Measurements from ENCODE around the gene GRIK4.
"Not testable (repeated sequence)": the region's sequence is repeated elsewhere in the genome, so short reads cannot be mapped to it uniquely, and the experiment has no call there.

The GRIK4 gene

DNA sequence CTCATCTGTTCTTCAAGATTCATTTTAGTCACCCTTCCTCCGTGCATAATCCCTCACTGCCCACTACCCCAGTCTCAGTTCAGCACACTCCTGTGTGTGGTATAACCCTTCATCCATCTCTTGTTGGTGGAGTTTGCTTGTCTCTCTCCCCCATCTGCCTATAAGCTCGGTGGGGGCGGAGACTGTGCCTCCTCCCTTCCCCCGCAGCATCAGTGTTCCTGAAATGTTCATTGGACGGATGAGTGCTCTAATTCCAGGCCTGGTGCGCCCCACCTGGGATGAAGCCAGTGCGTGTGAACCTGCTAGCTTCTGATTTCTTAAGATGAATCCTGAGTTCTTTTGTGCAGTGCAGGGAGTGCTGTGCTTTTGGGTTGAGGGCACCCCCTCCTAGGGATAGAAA is 100.0 kb downstream of the GRIK4 start:
- H3K9me3 Mint-ChIP-seq, result no peaks in the 10 kb centered on the region
- peaks cover 13 to 70% of the 10 kb centered on the region in 2 donors for H3K27me3 Mint-ChIP-seq
- no peak for DNase-seq
- ATAC-seq (replicated peaks), result no peak
- H3K27ac Mint-ChIP-seq, result no peak overlapping the region
- H3K4me1 Mint-ChIP-seq (ENCODE audit: low read depth in 2 of 2), result peaks cover 2 to 10% of the 10 kb centered on the region in 2 donors
- no peaks in the 10 kb centered on the region for H3K36me3 Mint-ChIP-seq (ENCODE audit: insufficient read depth)
- H3K4me3 Mint-ChIP-seq, result no peak overlapping the region

DNA sequence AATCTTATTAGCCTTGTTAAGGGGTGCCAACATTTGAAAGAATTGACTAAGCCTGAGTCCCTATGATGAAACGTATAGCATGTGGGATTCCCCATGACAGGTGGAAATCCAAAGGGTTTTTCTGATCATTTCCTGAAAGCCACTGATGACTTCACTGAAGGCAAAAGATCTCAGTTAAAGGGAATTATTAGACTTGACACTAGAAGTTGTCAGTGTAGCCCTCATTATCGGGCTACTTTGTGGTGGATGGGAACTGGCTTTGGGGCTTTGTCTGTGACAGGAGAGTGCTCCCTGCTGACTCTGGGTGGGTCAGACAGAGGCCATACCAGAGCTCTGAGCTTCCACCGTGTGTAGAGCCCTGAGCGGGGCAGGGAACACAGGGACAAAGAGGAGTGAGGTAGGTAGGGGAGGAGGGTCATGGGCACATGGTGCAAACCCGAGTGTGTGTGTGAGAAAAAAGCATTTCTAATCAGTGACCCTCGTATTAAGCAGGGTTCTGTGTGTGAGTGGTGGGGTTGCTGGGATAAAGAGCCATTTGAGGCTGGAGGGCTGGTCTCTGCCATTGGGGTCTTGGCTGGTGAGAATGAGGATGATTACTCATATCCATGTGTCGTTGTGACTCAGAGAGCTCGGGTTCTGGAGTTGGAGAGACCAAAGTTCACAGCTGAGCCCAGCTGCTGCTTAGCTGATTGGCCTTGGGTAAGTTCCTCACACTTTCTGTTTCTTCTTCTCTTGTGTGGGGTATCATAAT is 101.1 kb downstream of the GRIK4 start:
- H3K4me3 Mint-ChIP-seq, result peak overlapping the region in 1 of 2 donors; percentile 40
- peak overlapping the region in 1 of 2 donors; percentile 76 for H3K27ac Mint-ChIP-seq
- peaks cover 5 to 61% of the 10 kb centered on the region in 2 donors for H3K27me3 Mint-ChIP-seq
- no peaks in the 10 kb centered on the region for H3K36me3 Mint-ChIP-seq (ENCODE audit: insufficient read depth)
- H3K9me3 Mint-ChIP-seq, result peaks cover 2 to 3% of the 10 kb centered on the region in 2 donors
- no peak for DNase-seq
- ATAC-seq (replicated peaks), result no peak
- H3K4me1 Mint-ChIP-seq (ENCODE audit: low read depth in 2 of 2), result peaks cover 2 to 10% of the 10 kb centered on the region in 2 donors

DNA sequence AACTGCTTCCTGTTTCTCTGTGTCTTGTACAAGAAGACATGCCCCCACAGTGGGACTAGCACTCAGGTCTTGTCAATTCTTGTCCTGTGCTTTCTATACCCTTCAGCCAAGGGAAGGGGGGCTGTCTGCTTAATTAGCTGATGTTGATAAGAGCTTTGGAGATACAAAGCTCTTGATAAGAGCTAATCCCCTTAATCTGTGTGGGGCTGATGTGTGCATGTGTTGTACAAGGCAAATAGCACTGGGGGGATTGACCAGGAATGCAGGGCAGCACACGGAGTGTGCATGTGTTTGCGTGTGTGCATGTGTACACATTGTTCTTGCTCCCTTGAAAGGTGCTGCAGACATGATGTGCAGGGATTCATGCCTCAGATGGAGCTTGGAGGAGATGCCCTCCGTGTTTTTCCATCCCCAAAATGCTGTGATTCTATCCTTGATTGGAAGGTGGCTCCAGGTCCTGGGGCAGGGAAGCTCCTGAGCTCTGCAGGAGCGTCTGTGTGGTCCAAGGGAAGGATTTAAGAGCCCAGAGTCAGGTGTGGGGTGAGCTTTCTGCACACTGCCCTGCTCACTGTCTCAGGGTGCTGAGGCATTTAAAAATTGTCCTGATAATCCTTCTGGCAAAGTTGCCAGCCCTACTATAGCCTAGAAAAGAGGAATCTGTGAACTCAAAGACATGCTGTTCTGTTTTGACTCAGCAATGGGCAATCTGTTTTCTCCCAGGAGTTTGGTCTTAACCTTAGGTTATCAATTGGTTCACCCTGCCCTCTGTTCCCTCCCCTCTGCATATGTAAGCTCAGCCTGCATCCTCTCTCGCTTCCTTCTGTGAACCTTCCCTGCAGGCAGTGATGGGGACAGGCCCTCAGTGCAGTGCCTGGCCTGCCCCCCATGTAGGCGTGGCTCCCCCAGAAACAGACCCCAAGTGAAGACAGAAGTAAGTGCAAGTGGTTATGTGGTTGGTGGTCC is 102.0 kb downstream of the GRIK4 start:
- peaks cover 8 to 12% of the 10 kb centered on the region in 2 donors for H3K9me3 Mint-ChIP-seq
- ATAC-seq (replicated peaks), result no peak

DNA sequence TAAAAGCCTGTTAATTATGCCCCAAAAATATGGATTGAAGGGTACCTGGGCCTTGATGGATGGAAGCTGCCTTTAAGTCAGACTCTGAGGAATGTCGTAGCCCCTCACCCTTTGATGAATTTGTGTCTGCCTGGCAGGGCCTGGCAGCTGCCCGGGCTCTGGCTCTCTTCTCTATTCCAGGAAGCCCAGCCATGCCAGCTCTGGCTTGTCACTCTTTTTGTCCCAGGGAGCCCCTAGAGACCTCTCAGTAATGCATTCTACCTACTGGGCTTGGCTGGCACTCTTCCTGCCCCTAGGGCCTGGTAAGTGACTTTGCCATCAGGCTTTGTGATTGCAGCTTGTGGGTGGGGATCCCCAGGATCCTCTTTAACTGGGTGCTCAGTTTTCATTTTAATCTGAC is 103.8 kb downstream of the GRIK4 start:
- H3K4me1 Mint-ChIP-seq (ENCODE audit: low read depth in 2 of 2), result peaks cover 2 to 10% of the 10 kb centered on the region in 2 donors
- no peaks in the 10 kb centered on the region for H3K36me3 Mint-ChIP-seq (ENCODE audit: insufficient read depth)
- H3K27ac Mint-ChIP-seq, result no peak overlapping the region
- peaks cover 8 to 20% of the 10 kb centered on the region in 2 donors for H3K9me3 Mint-ChIP-seq
- H3K27me3 Mint-ChIP-seq, result peaks cover 0 to 52% of the 10 kb centered on the region in 2 donors
- no peak for DNase-seq
- ATAC-seq (replicated peaks), result no peak
- H3K4me3 Mint-ChIP-seq, result no peak overlapping the region

More for the DNA sequence above, 102.0 kb downstream of the GRIK4 start:
- Mint-ChIP-seq H3K4me3 (peak overlapping the region in 1 of 2 donors; percentile 40), H3K36me3 (ENCODE audit: insufficient read depth) (no peaks in the 10 kb centered on the region), H3K27me3 (peaks cover 0 to 61% of the 10 kb centered on the region in 2 donors), H3K4me1 (ENCODE audit: low read depth in 2 of 2) (peaks cover 2 to 10% of the 10 kb centered on the region in 2 donors), H3K27ac (peak overlapping the region in 1 of 2 donors; percentile 76)
- DNase-seq, result no peak

DNA sequence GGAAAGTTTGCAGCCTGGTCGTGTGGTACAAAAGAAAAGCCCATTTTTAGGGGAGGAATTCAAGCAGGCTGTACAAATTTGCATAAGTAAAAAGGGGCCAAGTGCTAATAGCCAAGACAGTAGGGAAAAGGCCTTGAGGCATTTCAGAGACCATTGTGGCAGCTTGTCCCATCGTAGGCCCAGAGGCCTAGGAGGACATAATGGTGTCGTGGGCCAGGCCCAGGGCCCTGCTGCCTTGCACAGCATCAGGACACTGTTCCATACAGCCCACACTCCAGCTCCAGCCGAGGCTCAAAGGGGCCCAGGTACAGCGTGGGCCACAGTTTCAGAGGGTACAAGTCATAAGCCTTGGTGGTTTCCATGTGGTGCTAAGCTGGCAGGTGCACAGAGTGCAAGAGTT is 106.9 kb downstream of the GRIK4 start:
- Mint-ChIP-seq H3K36me3 (ENCODE audit: insufficient read depth) (no peaks in the 10 kb centered on the region), H3K9me3 (peaks cover 8 to 20% of the 10 kb centered on the region in 2 donors), H3K4me1 (ENCODE audit: low read depth in 2 of 2) (peaks cover 0 to under 1% of the 10 kb centered on the region in 2 donors), H3K27me3 (peaks cover 0 to 33% of the 10 kb centered on the region in 2 donors), H3K27ac (no peak overlapping the region), H3K4me3 (no peak overlapping the region)
- no peak for DNase-seq
- ATAC-seq (replicated peaks), result no peak

DNA sequence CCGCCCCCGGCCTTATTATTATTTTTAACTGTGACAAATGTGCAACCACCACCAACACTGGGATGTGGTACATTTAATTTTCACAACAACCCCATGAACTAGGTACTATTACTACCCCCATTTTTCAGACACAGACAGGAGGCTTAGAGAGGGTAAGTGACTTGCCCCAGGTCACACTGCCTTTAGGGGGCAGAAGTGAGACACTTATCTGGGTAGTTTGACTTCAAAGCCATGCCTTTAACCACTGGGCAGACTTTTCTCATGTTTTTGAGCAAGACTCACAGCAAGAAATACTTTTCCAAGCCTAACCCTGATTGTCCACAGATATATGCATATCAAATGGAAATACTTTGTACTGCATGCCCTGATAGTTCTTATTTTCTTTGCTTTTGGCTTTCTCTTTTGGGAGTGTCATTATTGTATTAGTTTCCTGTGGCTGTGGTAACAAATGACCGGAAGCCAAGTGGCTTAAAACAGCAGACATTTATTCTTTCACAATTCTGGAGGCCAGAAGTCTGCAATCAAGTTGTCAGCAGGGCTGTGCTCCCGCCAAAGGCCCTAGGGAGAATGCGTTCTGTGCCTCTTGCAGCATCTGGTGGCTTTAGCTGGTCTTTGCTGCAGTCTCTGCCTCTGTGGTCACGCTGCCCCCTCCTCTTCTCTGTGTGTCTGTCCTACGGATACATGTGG is 110.8 kb downstream of the GRIK4 start:
- ATAC-seq (replicated peaks) (no peak), DNase-seq (no peak)
- Mint-ChIP-seq H3K27ac (no peak overlapping the region), H3K27me3 (peaks cover 28 to 43% of the 10 kb centered on the region in 2 donors), H3K4me1 (ENCODE audit: low read depth in 2 of 2) (no peaks in the 10 kb centered on the region), H3K36me3 (ENCODE audit: insufficient read depth) (no peaks in the 10 kb centered on the region), H3K4me3 (no peak overlapping the region), H3K9me3 (peaks cover 8 to 20% of the 10 kb centered on the region in 2 donors)

DNA sequence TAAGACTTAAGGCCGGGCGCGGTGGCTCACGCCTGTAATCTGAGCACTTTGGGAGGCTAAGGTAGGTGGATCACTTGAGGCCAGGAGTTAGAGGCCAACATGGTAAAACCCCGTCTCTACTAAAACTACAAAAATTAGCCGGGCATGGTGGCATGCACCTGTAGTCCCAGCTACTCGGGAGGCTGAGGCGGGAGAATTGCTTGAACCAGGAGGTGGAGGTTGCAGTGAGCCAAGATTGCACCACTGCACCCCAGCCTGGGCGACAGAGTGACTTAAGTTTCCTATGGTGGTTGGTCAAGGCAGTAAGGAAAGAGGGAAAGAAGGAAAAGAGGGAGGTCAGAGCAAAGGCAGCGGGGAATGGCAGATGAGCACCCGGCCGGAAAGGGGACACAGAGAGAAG is 113.4 kb downstream of the GRIK4 start:
- DNase-seq; ATAC-seq (replicated peaks); H3K4me3 Mint-ChIP-seq; H3K27ac Mint-ChIP-seq; H3K4me1 Mint-ChIP-seq (ENCODE audit: low read depth in 2 of 2); H3K9me3 Mint-ChIP-seq; H3K36me3 Mint-ChIP-seq (ENCODE audit: insufficient read depth): not testable (repeated sequence)
- H3K27me3 Mint-ChIP-seq, result peaks cover 28 to 62% of the 10 kb centered on the region in 2 donors

DNA sequence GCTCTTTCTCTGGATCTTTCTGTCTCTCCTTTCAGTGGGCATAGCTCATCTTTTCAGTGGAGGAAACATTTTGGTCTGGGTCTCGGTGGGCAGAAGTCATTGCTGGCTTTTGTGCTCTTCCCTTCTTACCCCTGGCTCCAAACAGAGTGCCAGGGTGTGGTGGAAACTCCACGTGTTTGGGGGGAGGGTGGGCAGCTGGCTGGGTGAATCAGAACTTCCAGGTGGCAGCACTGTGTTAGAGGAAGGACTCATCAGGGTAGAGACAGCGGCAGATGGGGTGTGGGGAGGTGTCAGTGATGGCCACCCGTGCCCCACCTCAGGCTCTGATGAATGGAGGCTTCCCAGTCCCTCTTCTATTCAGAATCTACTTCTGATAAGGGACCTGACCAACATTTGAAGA is 114.0 kb downstream of the GRIK4 start:
- no peak overlapping the region for H3K27ac Mint-ChIP-seq
- no peak for DNase-seq
- no peak for ATAC-seq (replicated peaks)
- H3K4me1 Mint-ChIP-seq (ENCODE audit: low read depth in 2 of 2), result no peaks in the 10 kb centered on the region
- no peaks in the 10 kb centered on the region for H3K9me3 Mint-ChIP-seq
- H3K4me3 Mint-ChIP-seq, result no peak overlapping the region
- H3K27me3 Mint-ChIP-seq, result peaks cover 28 to 60% of the 10 kb centered on the region in 2 donors
- peaks cover 4% of the 10 kb centered on the region for H3K36me3 Mint-ChIP-seq (ENCODE audit: insufficient read depth)

DNA sequence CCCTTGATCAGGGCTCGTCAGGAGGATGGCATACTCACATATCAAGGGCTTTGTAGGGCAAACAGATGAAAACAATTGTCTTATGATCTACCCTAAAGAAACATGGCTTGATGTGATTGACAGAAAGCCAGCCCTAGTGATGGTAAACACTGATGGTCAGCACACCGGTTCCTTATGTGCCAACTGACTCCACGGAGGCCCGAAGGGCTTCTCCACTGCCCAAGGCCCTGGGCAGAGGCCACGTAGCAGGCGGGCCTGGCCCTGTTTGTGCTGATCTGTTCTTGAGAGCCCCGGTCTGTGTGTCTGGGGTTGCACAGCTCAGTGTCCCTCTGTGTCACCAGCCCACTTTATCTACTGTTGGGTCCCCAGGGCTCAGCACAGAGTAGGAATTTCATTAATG is 115.2 kb downstream of the GRIK4 start:
- DNase-seq (no peak), ATAC-seq (replicated peaks) (no peak)
- H3K27ac Mint-ChIP-seq, result no peak overlapping the region
- no peaks in the 10 kb centered on the region for H3K4me1 Mint-ChIP-seq (ENCODE audit: low read depth in 2 of 2)
- no peaks in the 10 kb centered on the region for H3K9me3 Mint-ChIP-seq
- no peak overlapping the region for H3K4me3 Mint-ChIP-seq
- H3K27me3 Mint-ChIP-seq, result peaks cover 28 to 67% of the 10 kb centered on the region in 2 donors
- peaks cover 4% of the 10 kb centered on the region for H3K36me3 Mint-ChIP-seq (ENCODE audit: insufficient read depth)

DNA sequence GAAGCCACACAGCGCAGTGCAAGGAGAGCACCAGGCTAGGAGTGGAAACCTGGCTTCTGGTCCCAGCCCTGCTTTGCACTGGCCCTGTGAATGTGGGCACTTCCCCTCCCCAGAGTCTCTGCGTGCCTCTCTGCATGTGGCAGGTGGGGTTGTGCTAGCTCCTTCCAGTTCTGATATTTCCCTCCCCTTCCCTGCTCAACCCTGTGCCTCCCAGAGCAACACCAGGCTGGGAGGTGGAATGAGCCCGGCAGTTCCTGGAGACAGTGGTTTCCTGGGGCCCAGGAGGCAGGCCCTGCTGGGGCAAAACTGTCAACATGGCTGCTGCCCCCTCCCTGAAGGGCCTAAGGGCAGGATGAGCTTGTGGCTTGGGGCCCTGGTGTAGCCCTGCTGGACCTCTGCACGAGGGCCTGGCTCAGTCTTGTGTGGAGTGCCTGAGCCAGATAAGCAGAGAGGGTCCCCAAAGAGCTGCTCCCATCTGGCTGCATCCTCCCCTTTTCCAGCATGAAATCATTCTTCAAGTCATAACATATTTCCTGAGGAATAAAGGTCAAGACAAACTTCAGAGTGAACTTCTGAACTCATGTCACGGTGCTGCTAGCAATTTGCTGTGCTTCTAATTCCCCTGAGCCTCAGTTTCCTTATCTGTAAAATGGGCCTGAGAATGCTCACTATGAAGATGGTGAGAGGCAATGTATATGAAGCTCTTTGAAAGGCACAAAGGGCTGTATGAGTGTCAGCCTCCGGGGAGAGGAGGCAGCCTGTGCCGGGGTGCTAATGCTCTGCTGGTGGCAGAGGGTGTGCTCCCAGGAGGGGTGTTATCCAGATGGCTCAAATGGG is 116.0 kb downstream of the GRIK4 start:
- Mint-ChIP-seq H3K27me3 (peaks cover 28 to 74% of the 10 kb centered on the region in 2 donors), H3K27ac (no peak overlapping the region), H3K4me3 (no peak overlapping the region), H3K36me3 (ENCODE audit: insufficient read depth) (peaks cover 4% of the 10 kb centered on the region), H3K4me1 (ENCODE audit: low read depth in 2 of 2) (no peaks in the 10 kb centered on the region), H3K9me3 (no peaks in the 10 kb centered on the region)
- DNase-seq (no peak), ATAC-seq (replicated peaks) (no peak)

DNA sequence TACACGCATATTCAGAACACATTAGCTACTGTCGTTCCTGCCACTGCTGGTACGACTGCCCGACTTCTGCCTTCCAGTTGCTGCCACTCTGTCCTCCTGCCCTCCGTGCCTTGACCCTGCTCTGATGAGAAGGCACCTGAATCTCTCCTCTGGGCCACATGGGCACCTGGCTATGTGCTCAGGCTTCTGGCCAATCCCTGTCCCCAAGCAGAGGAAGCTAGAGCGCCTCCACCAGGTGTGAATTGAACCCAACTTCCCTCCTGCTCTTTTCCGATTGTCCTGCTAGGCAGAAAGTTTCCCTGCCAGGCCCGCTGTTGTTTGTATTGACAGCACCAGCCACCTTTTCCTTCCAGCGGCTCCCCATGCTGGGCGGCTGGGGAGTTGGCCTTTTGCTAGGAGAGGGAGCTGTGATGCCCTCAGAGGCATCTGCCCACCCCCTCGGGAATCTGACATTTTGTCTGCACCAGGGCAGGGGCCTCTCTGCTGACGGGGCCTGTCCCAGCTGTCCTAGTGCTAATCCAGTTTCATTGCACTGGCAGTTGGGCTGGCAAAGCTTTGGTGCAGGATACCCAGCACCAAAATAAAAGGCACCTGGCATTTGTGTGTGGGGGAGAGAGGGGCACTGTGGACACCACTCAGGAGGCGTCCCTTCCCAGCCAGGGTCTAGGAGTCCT is 118.0 kb downstream of the GRIK4 start:
- no peak overlapping the region for H3K27ac Mint-ChIP-seq
- no peaks in the 10 kb centered on the region for H3K4me1 Mint-ChIP-seq (ENCODE audit: low read depth in 2 of 2)
- peaks cover 4% of the 10 kb centered on the region for H3K36me3 Mint-ChIP-seq (ENCODE audit: insufficient read depth)
- H3K4me3 Mint-ChIP-seq, result no peak overlapping the region
- no peaks in the 10 kb centered on the region for H3K9me3 Mint-ChIP-seq
- ATAC-seq (replicated peaks), result no peak
- no peak for DNase-seq
- H3K27me3 Mint-ChIP-seq, result peaks cover 18 to 81% of the 10 kb centered on the region in 2 donors

DNA sequence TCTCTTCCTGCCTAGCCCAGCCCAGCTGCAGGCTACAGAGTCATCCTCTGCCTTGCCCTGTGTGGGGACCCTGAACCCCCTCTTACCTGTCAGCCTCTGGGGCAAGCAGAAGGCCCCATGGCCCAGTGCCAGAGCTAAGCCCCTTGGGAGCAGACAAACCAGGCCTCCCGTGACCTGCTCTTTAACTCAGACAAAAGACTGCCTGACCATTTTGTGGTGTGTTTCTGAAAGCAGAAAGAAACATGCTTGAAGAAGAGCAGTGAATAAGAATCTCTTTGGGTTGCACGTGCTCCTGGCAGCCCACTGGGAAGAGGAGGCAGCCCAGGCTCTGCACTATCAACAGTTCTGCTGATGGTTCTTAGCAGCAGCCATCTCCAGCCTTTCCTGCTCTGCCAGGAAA is 118.6 kb downstream of the GRIK4 start:
- H3K4me3 Mint-ChIP-seq, result no peak overlapping the region
- peaks cover 4% of the 10 kb centered on the region for H3K36me3 Mint-ChIP-seq (ENCODE audit: insufficient read depth)
- no peak for ATAC-seq (replicated peaks)

More for the DNA sequence above, 118.6 kb downstream of the GRIK4 start:
- H3K9me3 Mint-ChIP-seq, result no peaks in the 10 kb centered on the region
- H3K4me1 Mint-ChIP-seq (ENCODE audit: low read depth in 2 of 2), result no peaks in the 10 kb centered on the region
- no peak overlapping the region for H3K27ac Mint-ChIP-seq
- H3K27me3 Mint-ChIP-seq, result peaks cover 12 to 75% of the 10 kb centered on the region in 2 donors
- no peak for DNase-seq
